ENCODE results near the gene FARSB.

The FARSB gene

GRCh38 chr2:222656526-222657446, 894 bp upstream of the FARSB start:
- DNase-seq: no peak

DNA sequence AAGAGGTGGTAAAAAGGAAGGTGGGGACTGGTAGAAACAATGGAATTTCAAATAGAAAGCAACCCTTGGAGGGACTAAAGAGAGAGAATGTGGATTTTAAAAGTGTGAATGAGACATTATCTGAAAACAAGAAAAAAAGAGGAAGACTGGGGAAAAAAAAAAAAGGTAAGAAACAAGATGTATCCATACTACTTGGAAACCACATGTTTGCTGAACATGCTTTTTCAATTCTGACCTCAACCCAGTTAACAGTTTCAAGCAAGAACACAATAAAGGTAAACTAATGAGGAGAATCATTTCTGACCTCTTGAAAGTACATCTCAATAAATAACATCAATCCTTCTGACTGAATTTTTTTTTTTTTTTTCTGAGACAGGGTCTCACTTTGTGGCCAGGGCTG, 2.6 kb downstream of the FARSB start:
- DNase-seq: no peak

DNA sequence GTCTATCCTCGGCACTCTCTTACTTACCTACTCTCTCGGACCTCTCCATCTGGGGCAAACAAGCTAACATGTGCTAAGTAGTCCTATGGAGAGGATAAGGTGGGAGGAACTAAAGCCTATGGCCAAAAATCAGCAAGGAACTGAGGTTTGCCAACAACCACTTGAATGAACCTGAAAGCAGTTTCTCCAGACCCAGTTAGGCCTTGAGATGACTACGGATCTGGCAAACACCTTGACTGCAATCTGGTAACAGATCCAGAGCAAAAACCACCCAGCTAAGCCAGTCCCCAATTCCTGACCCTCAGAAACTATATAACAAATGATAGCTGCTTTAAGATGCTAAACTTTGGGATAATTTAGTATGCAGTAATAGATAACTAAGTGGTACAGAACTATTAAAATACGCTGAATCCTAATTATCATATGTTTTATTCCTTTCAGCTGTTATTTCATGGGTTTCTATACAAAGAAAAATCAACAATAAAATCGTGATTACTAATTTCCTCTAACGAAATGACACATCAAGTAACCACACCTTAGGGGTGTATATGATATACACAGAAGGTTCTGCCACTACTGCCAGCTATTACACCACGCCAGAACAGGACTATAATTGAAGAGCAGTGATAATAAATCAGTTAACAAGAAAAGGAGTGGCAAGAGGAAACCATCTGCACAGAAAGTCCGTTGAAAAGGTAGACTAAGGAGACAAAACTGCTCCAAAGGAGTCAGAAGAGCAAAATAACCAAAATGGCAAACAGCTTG, 3.2 kb downstream of the FARSB start:
- DNase-seq: no peak

GRCh38 chr2:222651718-222652418, 4.0 kb downstream of the FARSB start:
- no peak for DNase-seq

GRCh38 chr2:222649801-222650200, 6.1 kb downstream of the FARSB start:
- DNase-seq: no peak

DNA sequence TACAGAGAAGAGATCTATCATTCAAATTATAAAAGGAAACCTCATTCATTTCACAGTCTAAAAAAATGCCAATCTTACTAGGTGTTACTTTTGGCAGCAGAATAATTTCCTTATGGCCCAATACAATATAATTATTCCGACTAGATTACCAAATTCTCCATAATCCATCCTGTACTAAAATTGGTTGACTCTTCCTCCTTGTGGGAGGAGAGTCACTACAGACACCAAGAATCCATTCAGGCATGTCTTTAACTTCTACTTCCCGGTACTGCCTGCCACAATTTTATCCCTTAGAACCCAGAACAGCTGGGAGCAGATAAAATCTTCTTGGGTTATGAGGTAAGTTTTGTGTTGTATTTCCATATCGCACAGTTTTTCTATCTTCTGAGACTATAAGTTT, 9.9 kb downstream of the FARSB start:
- no peak for DNase-seq

GRCh38 chr2:222643134-222643533, 12.8 kb downstream of the FARSB start:
- DNase-seq: no peak

GRCh38 chr2:222641336-222641735, 14.6 kb downstream of the FARSB start:
- DNase-seq: no peak

DNA sequence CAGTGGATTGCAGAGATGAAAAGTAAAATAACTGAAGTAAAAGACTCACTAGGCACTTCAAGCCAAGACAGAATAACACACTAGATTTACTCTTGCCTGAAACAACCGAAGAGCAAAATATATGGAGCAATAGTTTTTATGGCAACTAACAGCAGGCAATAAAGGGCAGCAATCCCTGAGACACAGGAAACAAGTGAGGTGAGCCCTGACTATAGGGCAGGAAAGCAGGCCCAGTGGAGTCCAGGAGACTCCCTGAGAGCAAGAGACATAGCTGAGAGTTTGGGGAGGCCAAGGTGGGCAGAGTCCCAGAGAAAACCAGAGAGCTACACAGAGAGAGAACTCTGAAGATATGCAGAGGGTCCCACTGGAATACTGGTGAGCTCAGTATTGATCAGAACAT, 18.8 kb downstream of the FARSB start:
- DNase-seq: no peak

DNA sequence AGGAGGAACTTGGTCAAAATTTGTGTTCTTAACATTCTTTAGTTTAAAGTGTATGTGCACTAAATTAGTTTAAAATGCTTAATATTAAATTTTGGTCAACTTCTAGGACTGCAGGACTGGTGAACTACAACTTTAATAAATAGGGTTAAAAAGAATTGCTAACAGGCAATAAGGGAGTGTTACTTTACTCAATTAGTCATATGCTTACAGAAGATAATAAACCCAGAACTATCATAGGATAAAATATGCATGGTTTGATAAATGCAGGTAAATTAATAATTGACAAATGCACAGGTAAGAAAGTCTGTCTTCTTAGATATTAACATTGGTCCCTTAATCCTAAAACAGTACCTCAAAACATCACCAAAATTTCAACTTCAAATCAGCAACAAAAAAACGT, 20.6 kb downstream of the FARSB start:
- DNase-seq: no peak

- no peak for DNase-seq
Measured at GRCh38 chr2:222627764-222628163, 28.1 kb downstream of the FARSB start.

DNA sequence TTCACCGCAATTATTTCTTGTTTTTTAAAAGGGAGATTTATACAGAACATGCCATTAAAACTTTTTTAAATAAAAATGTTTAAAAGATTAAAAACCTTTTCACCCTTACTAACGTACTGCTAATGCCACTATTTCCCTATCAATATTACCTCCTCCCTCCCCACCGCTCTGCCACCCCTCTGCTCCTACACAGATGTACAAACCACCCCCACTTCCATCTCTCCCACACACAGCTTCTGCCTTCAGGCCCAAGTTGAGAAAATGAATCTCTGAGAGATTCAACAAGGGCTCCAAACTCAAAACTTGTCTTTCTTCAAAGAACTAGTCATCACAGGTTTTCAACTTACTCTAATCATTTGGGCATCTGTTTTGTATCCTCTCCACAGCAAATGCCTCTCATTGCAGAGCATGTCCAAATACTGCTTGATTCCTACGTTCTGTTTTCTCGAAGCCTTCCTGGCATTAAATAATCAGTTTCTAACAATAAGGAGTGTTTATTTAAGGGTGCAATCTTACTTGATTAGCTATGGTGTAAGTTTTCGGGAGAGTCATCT, 32.1 kb downstream of the FARSB start:
- no peak for DNase-seq

DNA sequence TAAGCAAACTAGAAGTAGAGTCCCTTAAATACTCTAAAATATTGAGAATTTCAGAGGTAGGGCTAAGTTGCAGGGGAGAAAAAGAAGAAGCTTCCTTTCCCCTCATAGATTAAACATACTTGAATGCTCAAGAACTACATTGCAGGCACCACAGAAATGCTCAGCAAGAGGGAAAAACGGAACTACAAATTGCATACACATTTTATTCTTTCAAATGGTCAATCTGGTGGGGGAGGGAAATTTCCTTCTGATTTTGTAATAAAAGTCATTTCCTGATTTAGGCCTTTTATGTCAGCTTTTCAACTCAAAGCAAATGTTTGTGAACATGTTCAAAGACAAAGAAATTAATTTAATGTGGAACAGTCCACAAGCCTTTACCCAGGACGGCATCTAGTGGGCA, 33.0 kb downstream of the FARSB start:
- no peak for DNase-seq

GRCh38 chr2:222621893-222622292, 34.0 kb downstream of the FARSB start:
- DNase-seq: no peak

DNA sequence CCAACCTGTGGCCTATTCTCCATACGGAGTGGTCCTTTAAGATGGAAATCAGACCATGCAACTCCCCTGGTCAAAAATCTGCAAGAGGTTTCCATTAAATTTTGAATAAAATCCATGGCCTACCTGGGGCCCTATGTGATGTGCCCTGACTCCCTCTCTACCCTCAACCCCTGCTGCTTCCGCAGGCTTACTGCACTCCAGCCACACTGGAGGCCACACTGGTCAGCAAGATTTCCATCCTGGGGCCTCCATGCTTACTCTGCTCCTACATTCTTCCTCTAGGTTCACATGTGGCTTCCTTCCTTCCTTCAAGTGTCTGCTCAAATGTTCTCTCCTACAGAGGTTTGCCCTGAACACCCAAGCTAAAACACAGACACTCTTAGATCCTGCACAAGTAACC, 40.6 kb downstream of the FARSB start:
- DNase-seq: no peak

DNA sequence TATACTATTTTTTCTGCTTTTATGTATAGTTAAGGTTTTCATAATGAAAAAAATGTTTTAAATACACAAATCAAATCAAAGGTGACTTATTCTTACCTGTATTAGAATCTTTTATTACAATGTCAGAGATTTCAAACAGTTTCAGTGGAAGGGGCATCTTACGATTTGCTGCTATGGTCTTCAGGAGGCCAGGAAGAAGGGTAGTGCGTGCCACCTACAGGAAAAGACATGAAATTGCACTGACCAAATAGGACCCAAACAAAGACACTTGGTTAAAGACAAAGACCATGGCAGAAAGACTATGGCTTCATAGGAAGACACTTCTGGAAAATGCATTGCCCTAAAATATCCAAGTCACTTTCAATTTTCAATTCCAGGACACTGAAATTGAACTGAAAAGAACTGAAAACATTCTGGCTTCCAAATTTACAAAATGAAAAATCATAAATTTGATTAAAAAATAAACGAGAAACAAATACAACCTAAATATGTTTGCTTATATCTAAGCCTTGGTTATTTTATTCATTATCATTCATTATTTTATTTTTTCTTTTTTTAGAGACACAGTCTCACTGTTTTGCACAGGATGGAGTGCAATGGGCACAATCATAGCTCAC, 42.1 kb downstream of the FARSB start:
- no peak for DNase-seq

- no peak for DNase-seq
Measured at GRCh38 chr2:222611684-222612083, 44.2 kb downstream of the FARSB start.

DNA sequence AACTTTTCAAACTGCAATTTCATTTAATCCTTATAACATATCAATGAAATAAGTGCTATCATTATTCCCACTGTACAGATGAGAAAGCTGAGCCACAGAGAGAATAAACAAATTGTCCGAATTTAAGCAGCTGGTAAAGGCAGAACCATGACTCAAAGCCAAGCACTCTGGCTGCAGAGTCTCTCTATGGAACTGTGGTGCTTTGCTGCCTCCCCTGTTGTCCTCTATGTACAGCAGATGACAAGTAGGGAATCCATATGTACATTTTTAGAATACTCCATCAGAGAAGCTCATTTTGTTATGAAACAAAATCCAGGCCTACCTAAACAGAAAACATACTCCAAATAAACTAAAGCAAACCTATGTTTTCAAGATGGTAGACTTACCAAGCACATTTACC, 45.1 kb downstream of the FARSB start:
- no peak for DNase-seq

DNA sequence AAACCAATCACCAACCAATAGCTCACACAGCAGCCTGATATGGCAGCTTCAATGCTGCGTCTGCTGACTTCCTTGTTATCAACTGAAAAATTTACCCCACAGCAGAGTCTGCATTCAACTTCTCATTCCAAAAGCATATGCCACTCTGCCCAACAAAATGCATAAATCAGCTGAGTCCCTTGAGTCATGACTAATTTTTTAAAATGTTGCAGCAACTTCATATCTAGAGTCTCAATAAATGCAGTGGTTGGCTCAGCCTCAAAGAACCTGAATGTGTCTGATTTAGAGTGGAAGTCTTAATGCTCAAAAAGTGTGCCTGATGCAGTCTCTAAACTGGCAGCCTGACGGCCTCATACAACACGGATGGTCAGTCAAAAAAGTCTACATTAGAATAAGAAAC, 46.5 kb downstream of the FARSB start:
- no peak for DNase-seq

DNA sequence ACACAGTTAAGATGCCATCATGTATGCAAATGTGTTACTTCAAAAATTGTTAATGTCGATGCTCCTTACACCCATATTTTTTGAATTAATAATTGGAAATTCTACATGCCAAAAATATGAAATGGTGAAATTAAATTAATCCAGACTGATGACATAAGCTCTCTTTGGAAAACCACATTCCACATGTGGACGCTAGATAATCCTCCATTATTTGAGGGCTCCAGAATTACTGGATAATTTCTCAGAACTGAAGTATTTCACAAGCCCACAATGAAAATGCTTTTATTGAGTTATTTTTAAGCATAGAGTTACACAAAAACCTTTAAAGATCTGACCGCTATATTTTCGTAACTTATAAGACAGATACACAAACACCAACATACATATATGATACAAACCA, 47.8 kb downstream of the FARSB start:
- DNase-seq: no peak

GRCh38 chr2:222606306-222606705, 49.6 kb downstream of the FARSB start:
- DNase-seq: no peak

DNA sequence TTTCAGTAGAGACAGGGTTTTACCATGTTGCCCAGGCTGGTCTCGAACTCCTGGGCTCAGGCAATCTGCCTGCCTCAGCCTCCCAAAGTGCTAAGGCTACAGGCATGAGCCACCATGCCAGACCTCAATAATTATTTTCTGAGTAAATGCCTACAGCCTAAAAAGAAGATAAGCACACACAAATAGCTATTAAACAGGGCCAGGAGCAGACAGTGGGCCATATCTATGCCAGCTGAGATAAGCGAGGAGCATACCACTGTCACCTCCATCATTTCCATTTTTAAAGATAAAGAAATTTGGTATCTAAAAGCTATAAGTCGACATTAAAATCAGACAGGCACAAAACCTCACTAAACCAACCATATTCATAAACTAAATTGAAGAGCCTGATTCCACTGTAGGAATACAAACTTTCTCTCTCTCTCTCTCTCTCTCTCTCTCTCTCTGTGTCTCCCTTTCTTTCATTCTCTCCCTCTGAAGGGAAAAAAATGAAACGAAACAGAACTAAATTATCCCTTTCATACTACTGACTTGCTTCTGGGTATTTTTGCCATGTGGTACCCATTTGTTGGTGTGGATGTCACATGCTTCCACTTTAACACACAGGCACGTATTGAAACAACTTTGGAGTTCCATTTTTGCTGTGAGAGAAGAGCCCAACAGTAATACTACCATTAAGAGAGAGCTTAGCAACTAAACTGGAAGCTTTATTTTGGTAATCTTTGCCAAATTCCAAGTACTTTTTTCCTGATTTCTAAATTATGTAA, 51.0 kb downstream of the FARSB start:
- DNase-seq: no peak

All from activated effector memory CD4-positive, alpha-beta T cell treated with Interleukin-2 at 50 U/mL for 16 hours (primary cell).